Measurements from ENCODE around the gene EIF4A3. TPM values are rescaled to one million over a fixed set of nuclear protein-coding genes. Genes with fewer than 3 reads are reported as not detected.

Gene EIF4A3
- total and polyA plus RNA-seq, 2 experiments from 2014 or later: 81.7 to 107 TPM

GRCh38 chr17:80123791-80124190 is 23.1 kb downstream of the EIF4A3 start:
- WGBS (ENCODE audit: low lambda C conversion rate, missing lambda C conversion rate): 86% methylated on average over 15 of the region's 15 CpGs
- H3K4me2 ChIP-seq: no peak overlapping the region
- DNase-seq (ENCODE audit: low spot score): no peak

GRCh38 chr17:80122926-80123505 is 23.9 kb downstream of the EIF4A3 start:
- H3K4me2 ChIP-seq: no peak overlapping the region
- no peak overlapping the region for H3K4me3 ChIP-seq
- no peaks in the 10 kb centered on the region for H3K9me3 ChIP-seq (ENCODE audit: low read depth)
- H3K36me3 ChIP-seq (replicated peaks; ENCODE audit: insufficient read depth, low read depth): no peaks in the 10 kb centered on the region
- DNase-seq (ENCODE audit: low spot score): no peak
- H4K20me1 ChIP-seq (ENCODE audit: insufficient read depth, poor library complexity, severe bottlenecking): no peaks in the 10 kb centered on the region
- H3K27ac ChIP-seq: no peak overlapping the region
- no peaks in the 10 kb centered on the region for H3K9me2 ChIP-seq (replicated peaks; ENCODE audit: insufficient read depth)
- WGBS (ENCODE audit: low lambda C conversion rate, missing lambda C conversion rate): 91% methylated on average over 6 of the region's 6 CpGs
- H2AFZ ChIP-seq: no peak overlapping the region
- no peaks in the 10 kb centered on the region for H3K27me3 ChIP-seq
- TF ChIP-seq CTCF (IDR thresholded peaks at IDR 0.05; ENCODE audit: poor library complexity) (no peak), EZH2phosphoT487 (IDR thresholded peaks at IDR 0.05; ENCODE audit: low read depth, severe bottlenecking, unreplicated experiment) (no peak), EZH2 (IDR thresholded peaks at IDR 0.05; ENCODE audit: borderline replicate concordance) (no peak)
- no peaks in the 10 kb centered on the region for H3K4me1 ChIP-seq (ENCODE audit: insufficient read depth)
- no peaks in the 10 kb centered on the region for H3K79me2 ChIP-seq

More at GRCh38 chr17:80123791-80124190, 23.1 kb downstream of the EIF4A3 start:
- H2AFZ ChIP-seq: no peak overlapping the region
- no peaks in the 10 kb centered on the region for H3K27me3 ChIP-seq
- no peak overlapping the region for H3K4me3 ChIP-seq
- no peaks in the 10 kb centered on the region for H3K79me2 ChIP-seq
- H3K4me1 ChIP-seq (ENCODE audit: insufficient read depth): no peaks in the 10 kb centered on the region
- no peaks in the 10 kb centered on the region for H3K9me3 ChIP-seq (ENCODE audit: low read depth)
- no peaks in the 10 kb centered on the region for H3K36me3 ChIP-seq (replicated peaks; ENCODE audit: insufficient read depth, low read depth)
- H4K20me1 ChIP-seq (ENCODE audit: insufficient read depth, poor library complexity, severe bottlenecking): no peaks in the 10 kb centered on the region
- no peaks in the 10 kb centered on the region for H3K9me2 ChIP-seq (replicated peaks; ENCODE audit: insufficient read depth)
- H3K27ac ChIP-seq: no peak overlapping the region
- TF ChIP-seq EZH2 (IDR thresholded peaks at IDR 0.05; ENCODE audit: borderline replicate concordance) (no peak), CTCF (IDR thresholded peaks at IDR 0.05; ENCODE audit: poor library complexity) (no peak), EZH2phosphoT487 (IDR thresholded peaks at IDR 0.05; ENCODE audit: low read depth, severe bottlenecking, unreplicated experiment) (no peak)

DNA sequence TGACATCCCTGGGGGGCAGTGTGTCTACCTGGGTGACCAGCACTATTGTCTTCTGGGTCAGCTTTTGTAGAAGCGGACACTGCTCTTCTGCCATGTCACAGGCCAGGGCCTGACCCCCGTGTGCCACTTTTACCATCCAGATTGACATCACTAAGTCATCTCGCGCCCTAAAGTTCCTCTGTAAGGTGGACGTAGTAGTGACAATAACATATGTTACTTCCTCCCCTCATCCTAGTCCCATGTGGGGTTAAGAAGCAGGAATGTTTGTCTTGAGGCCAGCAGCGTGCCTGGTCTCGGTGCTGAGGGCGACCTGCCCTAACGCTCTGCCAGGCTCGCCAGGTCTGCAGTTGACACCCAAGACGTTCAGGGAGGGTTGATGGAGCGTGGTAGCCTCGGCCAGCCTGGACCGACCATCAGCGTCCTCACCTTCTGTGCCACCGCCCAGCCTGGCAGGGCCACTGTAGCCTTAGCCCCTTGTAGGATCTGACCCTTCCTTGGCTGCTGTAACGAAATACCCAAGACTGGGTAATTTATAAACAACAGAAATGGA is 24.8 kb downstream of the EIF4A3 start:
- Histone ChIP-seq H3K4me1 (ENCODE audit: insufficient read depth) (no peaks in the 10 kb centered on the region), H2AFZ (no peak overlapping the region), H3K36me3 (replicated peaks; ENCODE audit: insufficient read depth, low read depth) (no peaks in the 10 kb centered on the region), H3K4me2 (no peak overlapping the region), H3K9me2 (replicated peaks; ENCODE audit: insufficient read depth) (no peaks in the 10 kb centered on the region), H3K27ac (no peak overlapping the region), H3K9me3 (ENCODE audit: low read depth) (no peaks in the 10 kb centered on the region), H3K27me3 (no peaks in the 10 kb centered on the region), H4K20me1 (ENCODE audit: insufficient read depth, poor library complexity, severe bottlenecking) (no peaks in the 10 kb centered on the region), H3K4me3 (no peak overlapping the region), H3K79me2 (no peaks in the 10 kb centered on the region)
- DNase-seq (ENCODE audit: low spot score): no peak
- WGBS (ENCODE audit: low lambda C conversion rate, missing lambda C conversion rate): 96% methylated on average over 17 of the region's 17 CpGs
- no peak for TF ChIP-seq EZH2 (IDR thresholded peaks at IDR 0.05; ENCODE audit: borderline replicate concordance)
- TF ChIP-seq EZH2phosphoT487 (IDR thresholded peaks at IDR 0.05; ENCODE audit: low read depth, severe bottlenecking, unreplicated experiment): no peak
- no peak for TF ChIP-seq CTCF (IDR thresholded peaks at IDR 0.05; ENCODE audit: poor library complexity)

Data from hepatocyte (in vitro differentiated cells).